Measurements from ENCODE around the gene CEBPZ. TPM values are rescaled to one million over a fixed set of nuclear protein-coding genes. Genes with fewer than 3 reads are reported as not detected.

CEBPZ gene
- total and polyA plus RNA-seq, 10 of the 15 experiments (the other 5 are each of a cell fraction or from before 2014, with no cell fraction given), result 29.4 to 89.2 (median 49.5) TPM

GRCh38 chr2:37231241-37232130 lies at the start of gene CEBPZ, which contains the start of gene NDUFAF7 (continued):
- TF ChIP-seq REST (IDR thresholded peaks at IDR 0.05; ENCODE audit: low read depth, low read length) (0 out of 2 replicates have a peak, but pooled peaks have one; percentile 30), CEBPB (IDR thresholded peaks at IDR 0.05; ENCODE audit: borderline replicate concordance in 1 of 2, low read depth in 2 of 2, low read length in 2 of 2) (no peak), MYC (IDR thresholded peaks at IDR 0.05; ENCODE audit: insufficient read depth, insufficient read length, insufficient replicate concordance, low read length, severe bottlenecking) (peak; percentile 57), SIN3A (IDR thresholded peaks at IDR 0.05; ENCODE audit: low read depth, low read length) (peak; percentile 76), RAD21 (IDR thresholded peaks at IDR 0.05; ENCODE audit: insufficient read depth, low read depth, low read length) (no peak), LARP7 (IDR thresholded peaks at IDR 0.05) (0 out of 2 replicates have a peak, but pooled peaks have one; percentile 38), PML (IDR thresholded peaks at IDR 0.05; ENCODE audit: low read length) (peak; percentile 98), TBL1XR1 (IDR thresholded peaks at IDR 0.05; ENCODE audit: low read depth, low read length) (peak; percentile 69; the same call in 1 of the 2 replicates), NR2F1 (conservative IDR thresholded peaks at IDR 0.05) (peak; percentile 95), TARDBP (IDR thresholded peaks at IDR 0.05; ENCODE audit: borderline replicate concordance) (no peak), SMAD1 (IDR thresholded peaks at IDR 0.05; ENCODE audit: low read depth, partially characterized antibody) (peak; percentile 56), MEF2B (IDR thresholded peaks at IDR 0.05; ENCODE audit: partially characterized antibody, poor library complexity, severe bottlenecking) (peak; percentile 9), JUNB (IDR thresholded peaks at IDR 0.05) (peak; percentile 24; the same call in 1 of the 2 replicates), NFYA (IDR thresholded peaks at IDR 0.05; ENCODE audit: borderline replicate concordance, low read depth, low read length) (no peak), NRF1 (conservative IDR thresholded peaks at IDR 0.05; ENCODE audit: low read depth, low read length) (no peak), ZNF384 (IDR thresholded peaks at IDR 0.05; ENCODE audit: borderline replicate concordance, low read depth, low read length) (no peak), IRF3 (IDR thresholded peaks at IDR 0.05) (no peak), GATAD2B (conservative IDR thresholded peaks at IDR 0.05; ENCODE audit: low read depth) (no peak; the same call in none of the 2 replicates), JUND (IDR thresholded peaks at IDR 0.05; ENCODE audit: low read depth, low read length) (no peak), RUNX3 (IDR thresholded peaks at IDR 0.05; ENCODE audit: low read length) (peak; percentile 88), NR2C2 (IDR thresholded peaks at IDR 0.05; ENCODE audit: borderline replicate concordance, control insufficient read depth, insufficient read length, low read depth) (no peak), RB1 (IDR thresholded peaks at IDR 0.05; ENCODE audit: borderline replicate concordance) (0 out of 2 replicates have a peak, but pooled peaks have one; percentile 72), E2F4 (IDR thresholded peaks at IDR 0.05; ENCODE audit: low read depth, low read length) (peak; percentile 32; the same call in 1 of the 2 replicates), CBX3 (IDR thresholded peaks at IDR 0.05; ENCODE audit: borderline replicate concordance, low read depth) (no peak)
